ENCODE measurements around the gene ACSL1. TPM values are rescaled to one million over a fixed set of nuclear protein-coding genes. Genes with fewer than 3 reads are reported as not detected.

ACSL1 gene
- total RNA-seq, 1 donor from 2014 or later = 5.1 TPM

DNA sequence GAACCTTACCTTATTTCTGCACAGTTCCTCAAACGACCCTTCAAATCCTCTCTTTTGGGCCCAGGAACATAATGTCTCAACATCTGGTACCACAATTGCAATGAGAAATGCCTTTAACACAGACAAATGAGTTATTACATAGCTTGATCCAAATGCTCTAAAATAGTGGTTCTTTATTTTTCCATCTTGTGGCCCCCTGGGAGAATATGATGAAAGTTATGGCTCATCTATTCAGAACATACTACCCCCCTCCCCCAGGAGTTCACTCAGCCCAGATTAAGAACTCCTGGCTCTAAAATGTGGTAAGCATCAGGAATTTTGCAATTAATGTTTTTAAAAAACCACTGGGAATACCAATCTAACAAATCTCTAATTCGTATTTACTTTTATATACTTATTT lies 68.0 kb downstream of the ACSL1 start:
- no peaks in the 10 kb centered on the region for H4K20me1 ChIP-seq (ENCODE audit: low read depth)
- H3K4me3 ChIP-seq = no peak overlapping the region
- no peaks in the 10 kb centered on the region for H3K36me3 Mint-ChIP-seq
- H2AFZ ChIP-seq (replicated peaks) = no peak overlapping the region
- H3K9ac ChIP-seq = no peak overlapping the region
- no peaks in the 10 kb centered on the region for H3K4me1 ChIP-seq
- H3K4me2 ChIP-seq = no peak overlapping the region
- H3K27me3 ChIP-seq = no peaks in the 10 kb centered on the region
- H3F3A ChIP-seq (ENCODE audit: low read depth) = no peaks in the 10 kb centered on the region
- H3K79me2 ChIP-seq (ENCODE audit: low read depth) = no peaks in the 10 kb centered on the region
- no peak for DNase-seq (ENCODE audit: low spot score)
- H3K36me3 ChIP-seq = no peaks in the 10 kb centered on the region
- H3K9me3 ChIP-seq (ENCODE audit: low read depth) = no peaks in the 10 kb centered on the region
- no peaks in the 10 kb centered on the region for H3K27me3 Mint-ChIP-seq (ENCODE audit: insufficient read depth, low read depth)
- TF ChIP-seq EZH2 (IDR thresholded peaks at IDR 0.05) = no peak
- no peak for TF ChIP-seq EZH2phosphoT487 (IDR thresholded peaks at IDR 0.05)
- TF ChIP-seq, protein P1, sequence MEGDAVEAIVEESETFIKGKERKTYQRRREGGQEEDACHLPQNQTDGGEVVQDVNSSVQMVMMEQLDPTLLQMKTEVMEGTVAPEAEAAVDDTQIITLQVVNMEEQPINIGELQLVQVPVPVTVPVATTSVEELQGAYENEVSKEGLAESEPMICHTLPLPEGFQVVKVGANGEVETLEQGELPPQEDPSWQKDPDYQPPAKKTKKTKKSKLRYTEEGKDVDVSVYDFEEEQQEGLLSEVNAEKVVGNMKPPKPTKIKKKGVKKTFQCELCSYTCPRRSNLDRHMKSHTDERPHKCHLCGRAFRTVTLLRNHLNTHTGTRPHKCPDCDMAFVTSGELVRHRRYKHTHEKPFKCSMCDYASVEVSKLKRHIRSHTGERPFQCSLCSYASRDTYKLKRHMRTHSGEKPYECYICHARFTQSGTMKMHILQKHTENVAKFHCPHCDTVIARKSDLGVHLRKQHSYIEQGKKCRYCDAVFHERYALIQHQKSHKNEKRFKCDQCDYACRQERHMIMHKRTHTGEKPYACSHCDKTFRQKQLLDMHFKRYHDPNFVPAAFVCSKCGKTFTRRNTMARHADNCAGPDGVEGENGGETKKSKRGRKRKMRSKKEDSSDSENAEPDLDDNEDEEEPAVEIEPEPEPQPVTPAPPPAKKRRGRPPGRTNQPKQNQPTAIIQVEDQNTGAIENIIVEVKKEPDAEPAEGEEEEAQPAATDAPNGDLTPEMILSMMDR (IDR thresholded peaks at IDR 0.05) = no peak
- H3K4me1 Mint-ChIP-seq = no peaks in the 10 kb centered on the region
- no peak overlapping the region for H3K27ac ChIP-seq
- H3K9me3 Mint-ChIP-seq = no peaks in the 10 kb centered on the region
- no peak overlapping the region for H3K4me3 Mint-ChIP-seq
- no peak overlapping the region for H3K27ac Mint-ChIP-seq

DNA sequence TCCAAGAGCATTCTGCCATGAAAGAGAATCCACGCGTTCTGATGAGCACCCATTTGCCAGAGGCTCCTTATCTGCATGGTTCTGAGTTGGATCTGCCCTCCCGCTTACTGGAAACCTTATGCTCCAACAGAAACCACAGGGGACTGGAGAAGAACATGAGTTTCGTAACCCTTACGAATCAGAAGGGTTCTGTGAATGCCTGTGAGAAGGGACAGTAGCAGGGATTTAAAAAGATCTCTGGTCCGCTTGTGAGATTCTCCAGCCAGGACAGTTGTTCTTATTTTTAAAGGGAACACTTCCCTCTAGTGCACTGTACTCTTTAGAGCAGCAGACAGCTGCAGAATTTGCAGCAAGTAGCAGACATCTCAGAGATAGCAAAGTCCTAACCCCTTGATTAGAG lies 69.4 kb downstream of the ACSL1 start:
- no peak overlapping the region for H3K9ac ChIP-seq
- no peaks in the 10 kb centered on the region for H3K9me3 ChIP-seq (ENCODE audit: low read depth)
- no peak overlapping the region for H3K4me3 ChIP-seq
- no peaks in the 10 kb centered on the region for H3K4me1 Mint-ChIP-seq
- H3K27me3 Mint-ChIP-seq (ENCODE audit: insufficient read depth, low read depth) = peaks cover 2% of the 10 kb centered on the region
- H3K4me3 Mint-ChIP-seq = no peak overlapping the region
- H3K36me3 ChIP-seq = no peaks in the 10 kb centered on the region
- H4K20me1 ChIP-seq (ENCODE audit: low read depth) = no peaks in the 10 kb centered on the region
- no peak overlapping the region for H3K27ac Mint-ChIP-seq
- H3K4me2 ChIP-seq = no peak overlapping the region
- no peaks in the 10 kb centered on the region for H3K4me1 ChIP-seq
- H3K27me3 ChIP-seq = no peaks in the 10 kb centered on the region
- H3K79me2 ChIP-seq (ENCODE audit: low read depth) = no peaks in the 10 kb centered on the region
- no peaks in the 10 kb centered on the region for H3F3A ChIP-seq (ENCODE audit: low read depth)
- TF ChIP-seq EZH2phosphoT487 (IDR thresholded peaks at IDR 0.05) (no peak), EZH2 (IDR thresholded peaks at IDR 0.05) (no peak)
- TF ChIP-seq, protein P1 (IDR thresholded peaks at IDR 0.05) = no peak
- peak overlapping the region; percentile 22 for H2AFZ ChIP-seq (replicated peaks)
- no peak overlapping the region for H3K27ac ChIP-seq
- H3K9me3 Mint-ChIP-seq = no peaks in the 10 kb centered on the region
- DNase-seq (ENCODE audit: low spot score) = no peak
- H3K36me3 Mint-ChIP-seq = no peaks in the 10 kb centered on the region

DNA sequence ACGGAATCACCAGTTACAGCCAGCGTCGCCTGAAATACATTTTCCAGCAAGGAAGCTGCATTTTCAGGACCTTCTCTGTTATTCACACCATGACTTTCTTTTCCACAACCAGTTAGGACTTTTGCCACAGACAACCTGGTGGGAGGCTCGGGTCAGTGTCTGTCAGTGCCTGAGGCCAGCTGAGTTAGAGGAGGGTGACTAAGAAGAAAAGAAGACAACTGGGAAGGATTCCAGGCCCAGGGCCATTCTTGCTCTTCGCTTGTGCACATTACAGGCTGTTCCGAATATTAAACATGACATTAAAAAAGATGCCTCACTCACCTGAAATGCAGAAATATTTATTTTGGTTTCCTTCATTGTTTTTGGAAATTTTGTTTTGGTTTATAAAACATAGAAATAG lies 70.5 kb downstream of the ACSL1 start:
- Histone ChIP-seq H3K4me3 (no peak overlapping the region), H3K27ac (no peak overlapping the region), H2AFZ (replicated peaks) (no peak overlapping the region), H3K36me3 (no peaks in the 10 kb centered on the region), H3K4me2 (no peak overlapping the region), H3K79me2 (ENCODE audit: low read depth) (no peaks in the 10 kb centered on the region), H3K9ac (no peak overlapping the region), H3K27me3 (no peaks in the 10 kb centered on the region), H3F3A (ENCODE audit: low read depth) (no peaks in the 10 kb centered on the region), H4K20me1 (ENCODE audit: low read depth) (no peaks in the 10 kb centered on the region), H3K4me1 (no peaks in the 10 kb centered on the region), H3K9me3 (ENCODE audit: low read depth) (no peaks in the 10 kb centered on the region)
- Mint-ChIP-seq H3K4me1 (peaks cover 5% of the 10 kb centered on the region), H3K4me3 (no peak overlapping the region), H3K9me3 (no peaks in the 10 kb centered on the region), H3K27ac (no peak overlapping the region), H3K36me3 (no peaks in the 10 kb centered on the region), H3K27me3 (ENCODE audit: insufficient read depth, low read depth) (peaks cover 2% of the 10 kb centered on the region)
- DNase-seq (ENCODE audit: low spot score) = no peak
- no peak for TF ChIP-seq EZH2 (IDR thresholded peaks at IDR 0.05)
- TF ChIP-seq, protein P1 (IDR thresholded peaks at IDR 0.05) = no peak
- TF ChIP-seq EZH2phosphoT487 (IDR thresholded peaks at IDR 0.05) = no peak
